Omental fat pad (tissue), 4 donors: ENCODE measurements around the gene TMSB4X. TPM values are rescaled to one million over a fixed set of nuclear protein-coding genes. Genes with fewer than 3 reads are reported as not detected.

Experiments
- ATAC-seq: fragments of 150-250 bp; one replicate; pipeline ENCODE4 v1.9.1; 2016; ENCODE audit warnings: mild to moderate bottlenecking, moderate library complexity; ENCODE audit not compliant: low FRiP score
- DNase-seq: peaks from one replicate; pipeline ENCODE4 v3.0.0-alpha.2; 2019; ENCODE audit warnings: low spot score
- CTCF ChIP-seq, 3 donors: fragments of 450-650 bp; IDR thresholded peaks; one replicate each; pipeline ENCODE4 v1.5.1; 2016 to 2017; ENCODE audit warnings: antibody characterized with exemption in 3 of 3, mild to moderate bottlenecking in 3 of 3, moderate library complexity in 2 of 3
- total RNA-seq, 4 donors: library from RNA; depleted of rRNA; stranded (reverse); fragments of >200 nt; gene quantifications; one replicate each; pipeline ENCODE4 v1.1.0, GENCODE V29; 2016

Gene TMSB4X
- total RNA-seq, 4 donors from 2014 or later: 3,948 to 5,890 (median 5,138) TPM

DNA sequence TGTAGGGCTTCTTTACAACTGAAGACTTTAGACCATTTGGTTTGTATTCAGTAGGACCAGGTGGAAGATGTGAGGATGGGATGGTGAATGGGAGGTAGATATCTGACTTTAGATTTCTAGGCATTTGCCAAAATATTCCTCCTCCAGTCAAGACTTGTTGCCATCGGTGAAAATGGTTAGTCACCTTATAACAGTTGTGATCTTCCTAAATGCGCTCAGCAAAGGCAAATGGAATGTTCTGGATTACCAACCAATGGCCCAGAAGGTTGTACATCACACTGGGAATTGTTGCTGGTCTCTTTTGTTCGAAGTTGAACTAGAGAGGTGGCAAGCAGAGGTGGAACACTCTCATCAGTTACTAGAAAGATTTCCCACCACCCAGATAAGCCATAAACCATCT is 33.9 kb downstream of the TMSB4X start:
- TF ChIP-seq CTCF (IDR thresholded peaks at IDR 0.05): no peak
- ATAC-seq (no peak), DNase-seq (no peak)

DNA sequence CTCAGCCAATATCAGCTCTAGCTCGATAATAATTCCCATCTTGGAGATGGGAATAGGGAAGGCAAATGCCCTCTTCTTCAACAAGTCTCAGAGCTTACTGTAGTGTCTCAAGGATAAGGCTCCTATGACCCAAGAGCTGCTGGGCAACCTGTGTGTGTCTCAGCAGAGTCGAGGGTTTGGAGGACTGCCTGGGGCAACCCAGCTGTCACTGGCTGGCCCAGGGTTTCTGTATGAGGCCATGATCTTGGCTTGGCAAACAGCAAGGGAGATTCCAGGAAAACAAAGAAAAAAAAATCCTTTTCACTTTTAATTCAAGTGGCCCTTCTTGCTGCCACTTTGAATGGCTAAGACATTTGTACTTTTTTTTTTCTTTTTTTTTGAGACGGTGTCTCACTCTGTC is 34.4 kb downstream of the TMSB4X start:
- TF ChIP-seq CTCF (IDR thresholded peaks at IDR 0.05): no peak
- DNase-seq: no peak
- ATAC-seq: no peak

DNA sequence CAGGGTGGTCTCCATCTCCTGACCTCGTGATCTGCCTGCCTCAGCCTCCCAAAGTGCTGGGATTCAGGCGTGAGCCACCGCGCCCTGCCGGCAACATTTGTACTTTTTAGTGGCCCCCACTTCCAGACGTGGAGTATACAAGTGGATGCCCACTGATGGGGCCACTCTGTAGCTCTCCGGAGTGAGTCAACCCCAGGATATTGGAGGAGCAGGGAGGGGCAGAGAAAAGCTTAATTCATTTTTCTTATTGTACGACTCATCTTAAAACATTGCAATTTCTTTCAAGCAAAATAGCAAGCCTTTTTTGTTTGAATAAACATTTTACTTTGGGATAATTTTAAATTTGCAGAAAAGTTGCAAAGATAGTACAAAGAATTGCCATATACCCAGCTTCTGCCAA is 34.9 kb downstream of the TMSB4X start:
- ATAC-seq (no peak), DNase-seq (no peak)
- TF ChIP-seq CTCF (IDR thresholded peaks at IDR 0.05): no peak

DNA sequence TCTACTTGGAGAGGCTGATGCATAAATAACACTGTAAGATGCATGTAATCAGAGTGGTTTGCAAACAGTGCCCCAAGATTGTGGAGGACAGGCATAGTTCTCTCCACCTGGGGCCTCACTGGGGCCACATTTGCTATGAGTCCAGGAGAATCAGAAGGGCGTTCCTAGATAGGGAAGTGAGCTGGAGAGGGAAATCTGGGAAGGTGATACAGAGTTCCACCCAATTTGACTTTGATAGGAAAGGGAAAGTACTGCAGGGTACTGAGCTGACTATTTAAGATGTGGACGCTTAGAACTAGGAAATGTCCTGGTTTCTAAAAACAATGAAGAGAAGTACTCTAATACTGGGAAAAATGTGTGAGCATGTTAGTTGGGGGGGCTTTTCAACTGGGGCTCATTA is 35.6 kb downstream of the TMSB4X start:
- TF ChIP-seq CTCF (IDR thresholded peaks at IDR 0.05): no peak
- DNase-seq (no peak), ATAC-seq (no peak)

- no peak for DNase-seq
- no peak for TF ChIP-seq CTCF (IDR thresholded peaks at IDR 0.05)
- peak; percentile 67 for ATAC-seq
Observed at GRCh38 chrX:13013363-13014110, 38.6 kb downstream of the TMSB4X start.

GRCh38 chrX:13014111-13015096 is 39.5 kb downstream of the TMSB4X start:
- ATAC-seq: no peak
- no peak for TF ChIP-seq CTCF (IDR thresholded peaks at IDR 0.05)
- no peak for DNase-seq
